A549 (cell line): ENCODE results near the gene FAM228B. TPM values are rescaled to one million over a fixed set of nuclear protein-coding genes. Genes with fewer than 3 reads are reported as not detected.
"Not testable (repeated sequence)": the region's sequence is repeated elsewhere in the genome, so short reads cannot be mapped to it uniquely, and the experiment has no call there.

Experiments
- ATAC-seq, 2 experiments: fragments of 200-7000 bp in 1 of 2; fragments of >200 bp in 1 of 2; cut with Nextera tagmentation in 1 of 2; cut with Tn5 transposase in 1 of 2; 3 replicates each; pipeline versions ENCODE4 v1.8.0 to v1.9.1; 2018 to 2020; ENCODE audit warnings: mild to moderate bottlenecking in 1 of 2, moderate library complexity in 1 of 2
- CTCF ChIA-PET: fragments of 300-600 bp; sonication (Branson Sonifier 250); formaldehyde crosslinking; extraction: SDS; loops from one replicate; lab custom pipeline; 2021; ENCODE audit warnings: antibody characterized with exemption, inconsistent platforms; lab: Yijun Ruan, JAX
- POLR2A ChIA-PET: fragments of 350-600 bp; formaldehyde crosslinking; extraction: SDS; loops from one replicate; lab custom pipeline; 2021; ENCODE audit warnings: antibody characterized with exemption, inconsistent platforms; lab: Yijun Ruan, JAX
- DNase-seq, 2 experiments: peaks; one replicate each; pipeline versions ENCODE4 v3.0.0 to v3.0.0-alpha.2; 2011 to 2016; ENCODE audit warnings: low read depth in 1 of 2, low spot score in 1 of 2
- FAIRE-seq: peaks from 2 replicates; lab custom pipeline; 2011; peaks lifted over from hg19 to GRCh38; lab: Jason Lieb, UNC
- H3K27ac ChIP-seq, 2 experiments: fragments of >200 bp; sonication (Bioruptor Twin); formaldehyde crosslinking; 3 replicates each; pipeline ENCODE4 v1.5.1; 2016 to 2017
- H3K4me1 ChIP-seq: fragments of >200 bp; sonication (Bioruptor Twin); formaldehyde crosslinking; 3 replicates; pipeline ENCODE4 v1.6.1; 2016
- H3K4me2 ChIP-seq: fragments of >200 bp; sonication (Bioruptor Twin); formaldehyde crosslinking; 3 replicates; pipeline ENCODE4 v1.6.1; 2016
- H3K4me3 ChIP-seq: fragments of >200 bp; sonication (Bioruptor Twin); formaldehyde crosslinking; 3 replicates; pipeline ENCODE4 v1.5.1; 2016
- H3K9me3 ChIP-seq: fragments of >200 bp; sonication (Bioruptor Twin); formaldehyde crosslinking; 3 replicates; pipeline ENCODE4 v1.6.1; 2016
- ATOH8 ChIP-seq: fragments of 250-450 bp; sonication (Bioruptor Pico); IDR thresholded peaks from 2 replicates; pipeline ENCODE4 v1.5.0; 2020; ENCODE audit warnings: low read depth, mild to moderate bottlenecking, moderate library complexity
- BHLHE40 ChIP-seq: IDR thresholded peaks from 2 replicates; pipeline ENCODE4 v1.6.1; 2012; ENCODE audit warnings: low read depth, low read length, inconsistent platforms
- CBX2 ChIP-seq: fragments of 200-600 bp; sonication (generic); IDR thresholded peaks from 2 replicates; pipeline ENCODE4 v1.6.1; 2016; ENCODE audit warnings: low read depth, mild to moderate bottlenecking, borderline replicate concordance
- CBX8 ChIP-seq: fragments of 200-600 bp; sonication (generic); IDR thresholded peaks from 2 replicates; pipeline ENCODE4 v1.6.1; 2016
- EHF ChIP-seq: fragments of 250-450 bp; sonication (Bioruptor Pico); IDR thresholded peaks from 2 replicates; pipeline ENCODE4 v1.5.0; 2020; ENCODE audit warnings: mild to moderate bottlenecking
- ESRRA ChIP-seq: fragments of 150-350 bp; IDR thresholded peaks from 2 replicates; pipeline ENCODE4 v1.6.1; 2014; ENCODE audit warnings: mild to moderate bottlenecking, low read length, borderline replicate concordance
- FOSB ChIP-seq: fragments of 250-450 bp; sonication (Bioruptor Pico); IDR thresholded peaks from 2 replicates; pipeline ENCODE4 v1.5.0; 2020; ENCODE audit warnings: mild to moderate bottlenecking, moderate library complexity
- FOSL2 ChIP-seq, 2 experiments: fragments of 450-650 bp in 1 of 2; fragments of >200 bp in 1 of 2; sonication (Bioruptor Twin) in 1 of 2; formaldehyde crosslinking; IDR thresholded peaks; 2 replicates each; pipeline versions ENCODE4 v1.5.0 to v1.6.1; 2016 to 2020; ENCODE audit warnings: mild to moderate bottlenecking in 1 of 2, moderate library complexity in 1 of 2
- HDAC2 ChIP-seq: fragments of 200-600 bp; sonication (generic); IDR thresholded peaks from 2 replicates; pipeline ENCODE4 v1.6.1; 2016
- HEYL ChIP-seq: fragments of 250-450 bp; sonication (Bioruptor Pico); IDR thresholded peaks from 2 replicates; pipeline ENCODE4 v1.8.0; 2021; ENCODE audit warnings: mild to moderate bottlenecking, moderate library complexity
- KDM1A ChIP-seq: fragments of 200-600 bp; sonication (generic); IDR thresholded peaks from 2 replicates; pipeline ENCODE4 v1.6.1; 2016; ENCODE audit warnings: low read depth, mild to moderate bottlenecking
- MAFK ChIP-seq: fragments of 450-650 bp; IDR thresholded peaks from 2 replicates; pipeline ENCODE4 v1.6.1; 2014; ENCODE audit not compliant: partially characterized antibody
- MAX ChIP-seq: IDR thresholded peaks from 2 replicates; pipeline ENCODE4 v1.6.1; 2012
- MAZ ChIP-seq: fragments of 150-350 bp; IDR thresholded peaks from 2 replicates; pipeline ENCODE4 v1.6.1; 2014; ENCODE audit warnings: antibody characterized with exemption, low read depth, low read length, borderline replicate concordance
- NPAS2 ChIP-seq: fragments of 250-450 bp; sonication (Bioruptor Pico); IDR thresholded peaks from 2 replicates; pipeline ENCODE4 v1.8.0; 2022; ENCODE audit warnings: mild to moderate bottlenecking, moderate library complexity, borderline replicate concordance
- POLR2A ChIP-seq: IDR thresholded peaks from 2 replicates; pipeline ENCODE4 v1.6.1; 2012; ENCODE audit warnings: mild to moderate bottlenecking, low read length
- POLR2AphosphoS2 ChIP-seq: conservative IDR thresholded peaks from 2 replicates; pipeline ENCODE4 v1.6.1; 2012; ENCODE audit warnings: low read length, improper control_type of control experiment, inconsistent platforms
- RAD21 ChIP-seq, 2 experiments: fragments of >200 bp in 1 of 2; sonication (Bioruptor Twin) in 1 of 2; formaldehyde crosslinking in 1 of 2; IDR thresholded peaks in 1 of 2; conservative IDR thresholded peaks in 1 of 2; 2 replicates in 1 of 2; 3 replicates in 1 of 2; pipeline ENCODE4 v1.6.1; 2012 to 2018; ENCODE audit warnings: inconsistent platforms in 1 of 2
- RARB ChIP-seq: fragments of 250-450 bp; sonication (Bioruptor Pico); IDR thresholded peaks from 2 replicates; pipeline ENCODE4 v1.8.0; 2021; ENCODE audit warnings: mild to moderate bottlenecking, moderate library complexity
- RCOR1 ChIP-seq: fragments of 150-350 bp; IDR thresholded peaks from 2 replicates; pipeline ENCODE4 v1.6.1; 2014; ENCODE audit warnings: antibody characterized with exemption, low read length, low read depth
- RFX5 ChIP-seq: fragments of 450-650 bp; IDR thresholded peaks from 2 replicates; pipeline ENCODE4 v1.7.1; 2014; ENCODE audit warnings: antibody characterized with exemption, mild to moderate bottlenecking, moderate library complexity
- SMC3 ChIP-seq: fragments of >200 bp; sonication (Bioruptor Twin); formaldehyde crosslinking; IDR thresholded peaks from 3 replicates; pipeline ENCODE4 v1.6.1; 2018; ENCODE audit warnings: inconsistent platforms
- SREBF2 ChIP-seq: fragments of 450-650 bp; IDR thresholded peaks from 2 replicates; pipeline ENCODE4 v1.6.1; 2014; ENCODE audit warnings: mild to moderate bottlenecking, moderate library complexity
- TFCP2L1 ChIP-seq: fragments of 250-450 bp; sonication (Bioruptor Pico); IDR thresholded peaks from 2 replicates; pipeline ENCODE4 v1.5.0; 2021; ENCODE audit warnings: mild to moderate bottlenecking
- ZFP36 ChIP-seq: fragments of 450-650 bp; IDR thresholded peaks from 2 replicates; pipeline ENCODE4 v1.6.1; 2014; ENCODE audit warnings: borderline replicate concordance; ENCODE audit not compliant: partially characterized antibody
- WGBS: methylation state at CpG from one replicate; pipeline ENCODE4 v1.1.6; 2017; ENCODE audit errors: missing lambda C conversion rate; 5-methylcytosine and 5-hydroxymethylcytosine counted together
- polyA plus RNA-seq, 4 experiments: library from polyadenylated mRNA; depleted of rRNA in 3 of 4; stranded (reverse); fragments of >200 nt; fragmentation: RNase III in 1 of 4; extraction: RNeasy Plus Mini Kit Qiagen cat#74134 plus additional on column Dnase treatment in 1 of 4; gene quantifications; 2 replicates in 3 of 4; 3 replicates in 1 of 4; pipeline ENCODE4 v1.2.3, GENCODE V29; 2011 to 2017
- TF ChIP-seq, protein P1 (sequence below): fragments of >200 bp; sonication (Bioruptor Twin); formaldehyde crosslinking; IDR thresholded peaks from 3 replicates; pipeline ENCODE4 v1.6.1; 2016

The FAM228B gene
- polyA plus RNA-seq, 2 of the 4 experiments (the other 2 are of a cell fraction): 3.8 to 7.6 TPM

DNA sequence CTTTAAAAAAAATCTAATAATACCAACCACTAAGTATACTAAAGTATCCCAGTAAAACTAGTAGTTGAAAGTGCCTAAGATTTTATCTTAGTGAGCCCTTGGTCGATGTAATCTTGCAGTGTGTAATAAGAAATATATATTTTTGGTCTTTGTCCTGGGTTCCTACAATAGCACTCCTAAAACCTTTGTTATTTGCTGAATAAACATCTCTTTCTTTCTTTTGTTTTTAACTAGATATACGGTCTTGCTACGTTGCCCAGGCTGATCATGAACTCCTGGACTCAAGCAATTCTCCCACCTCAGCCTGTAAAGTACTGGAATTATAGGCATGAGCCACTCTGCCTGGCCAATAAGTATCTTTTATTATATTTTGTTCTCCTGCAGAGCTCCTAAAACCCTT is 36.2 kb upstream of the FAM228B start:
- CTCF ChIA-PET: interaction anchor here (0.9 to 1.5 kb wide), 2 partner anchors 21 to 91 kb away, joined by 3 read pairs; no protein-coding TSS in a partner anchor
- no peak for TF ChIP-seq ESRRA
- TF ChIP-seq HDAC2: no peak
- no peak for TF ChIP-seq MAZ
- no peak for TF ChIP-seq RFX5
- no peak for TF ChIP-seq FOSB
- no peak for TF ChIP-seq EHF (CRISPR knock-in tag)
- TF ChIP-seq KDM1A: no peak
- no peak for TF ChIP-seq RCOR1
- TF ChIP-seq FOSL2 (IDR thresholded peaks at IDR 0.05): no peak
- TF ChIP-seq FOSL2 (CRISPR knock-in tag; IDR thresholded peaks at IDR 0.05): no peak
- no peak for TF ChIP-seq MAX
- no peak for TF ChIP-seq ZFP36
- no peak for TF ChIP-seq HEYL (CRISPR knock-in tag)
- no peak for TF ChIP-seq CBX8
- no peak for TF ChIP-seq BHLHE40
- TF ChIP-seq SREBF2: no peak
- TF ChIP-seq, all 56 proteins: peak for 0
- no peak for DNase-seq
- no peak for FAIRE-seq
- Histone ChIP-seq H3K27ac (no peak overlapping the region), H3K4me3 (no peak overlapping the region), H3K4me1 (peaks cover 18% of the 10 kb centered on the region), H3K4me2 (no peak overlapping the region), H3K9me3 (no peaks in the 10 kb centered on the region)
- WGBS: 38% methylated on average over 3 of the region's 3 CpGs
- no peak for ATAC-seq
- POLR2A ChIA-PET: no interaction called here

GRCh38 chr2:24088821-24089359 is 34.4 kb upstream of the FAM228B start:
- DNase-seq: no peak
- ChIA-PET POLR2A (no interaction called here), CTCF (no interaction called here)
- 83% methylated on average over 2 of the region's 2 CpGs for WGBS
- Histone ChIP-seq H3K9me3 (no peaks in the 10 kb centered on the region), H3K27ac (no peak overlapping the region), H3K4me1 (peaks cover 5% of the 10 kb centered on the region), H3K4me2 (no peak overlapping the region), H3K4me3 (no peak overlapping the region)
- TF ChIP-seq, protein P1, sequence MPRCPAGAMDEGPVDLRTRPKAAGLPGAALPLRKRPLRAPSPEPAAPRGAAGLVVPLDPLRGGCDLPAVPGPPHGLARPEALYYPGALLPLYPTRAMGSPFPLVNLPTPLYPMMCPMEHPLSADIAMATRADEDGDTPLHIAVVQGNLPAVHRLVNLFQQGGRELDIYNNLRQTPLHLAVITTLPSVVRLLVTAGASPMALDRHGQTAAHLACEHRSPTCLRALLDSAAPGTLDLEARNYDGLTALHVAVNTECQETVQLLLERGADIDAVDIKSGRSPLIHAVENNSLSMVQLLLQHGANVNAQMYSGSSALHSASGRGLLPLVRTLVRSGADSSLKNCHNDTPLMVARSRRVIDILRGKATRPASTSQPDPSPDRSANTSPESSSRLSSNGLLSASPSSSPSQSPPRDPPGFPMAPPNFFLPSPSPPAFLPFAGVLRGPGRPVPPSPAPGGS: no peak
- TF ChIP-seq RAD21 (conservative IDR thresholded peaks at IDR 0.05 in 1 of 2, IDR thresholded peaks at IDR 0.05 in 1 of 2) (no peak), TFCP2L1 (CRISPR knock-in tag) (no peak), CBX8 (no peak), RARB (CRISPR knock-in tag) (no peak), CBX2 (no peak), POLR2A (no peak), EHF (CRISPR knock-in tag) (no peak), ATOH8 (CRISPR knock-in tag) (no peak), POLR2AphosphoS2 (no peak), SMC3 (no peak), MAFK (no peak), NPAS2 (no peak)
- ATAC-seq: no peak
- no peak for FAIRE-seq

DNA sequence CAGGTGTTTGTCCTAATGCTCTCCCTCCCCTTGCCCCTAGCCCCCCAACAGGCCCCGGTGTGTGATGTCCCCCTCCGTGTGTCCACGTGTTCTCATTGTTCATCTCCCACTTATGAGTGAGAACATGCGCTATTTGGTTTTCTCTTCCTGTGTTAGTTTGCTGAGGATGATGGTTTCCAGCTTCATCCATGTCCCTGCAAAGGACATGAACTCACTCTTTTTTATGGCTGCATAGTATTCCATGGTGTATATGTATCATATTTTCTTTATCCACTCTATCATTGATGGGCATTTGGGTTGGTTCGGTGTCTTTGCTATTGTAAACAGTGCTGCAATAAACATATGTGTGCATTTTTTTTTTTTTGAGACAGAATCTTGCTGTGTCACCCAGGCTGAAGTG is 30.0 kb upstream of the FAM228B start:
- not testable (repeated sequence) for H3K4me2 ChIP-seq, H3K4me1 ChIP-seq, H3K4me3 ChIP-seq, DNase-seq, H3K27ac ChIP-seq, ATAC-seq, FAIRE-seq, H3K9me3 ChIP-seq
- POLR2A ChIA-PET: interaction anchor here (1.0 kb wide), 1 partner anchor 9 kb away, joined by 4 read pairs; the partner anchor contains the start of gene TP53I3
- 80% methylated on average over 5 of the region's 5 CpGs for WGBS
- CTCF ChIA-PET: interaction anchor here (5.6 kb wide), 1 partner anchor 9 kb away, joined by 47 read pairs; the partner anchor contains the start of gene TP53I3

DNA sequence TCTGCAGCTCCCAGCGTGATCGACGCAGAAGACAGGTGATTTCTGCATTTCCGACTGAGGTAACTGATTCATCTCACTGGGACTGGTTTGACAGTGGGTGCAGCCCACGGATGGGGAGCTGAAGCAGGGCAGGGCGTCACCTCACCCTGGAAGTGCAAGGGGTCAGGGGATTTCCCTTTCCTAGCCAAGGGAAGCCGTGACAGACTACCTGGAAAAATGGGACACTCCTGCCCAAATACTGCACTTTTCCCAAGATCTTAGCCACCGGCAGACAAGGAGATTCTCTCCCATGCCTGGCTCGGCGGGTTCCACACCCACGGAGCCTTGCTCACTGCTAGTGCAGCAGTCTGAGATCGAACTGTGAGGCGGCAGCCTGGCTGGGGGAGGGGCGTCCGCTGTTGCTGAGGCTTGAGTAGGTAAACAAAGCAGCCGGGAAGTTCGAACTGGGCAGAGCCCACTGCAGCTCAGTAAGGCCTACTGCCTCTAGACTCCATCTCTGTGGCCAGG is 28.0 kb upstream of the FAM228B start:
- H3K4me3 ChIP-seq, H3K4me2 ChIP-seq, POLR2A ChIA-PET, H3K4me1 ChIP-seq, DNase-seq, FAIRE-seq, H3K9me3 ChIP-seq, ATAC-seq, H3K27ac ChIP-seq: not testable (repeated sequence)
- 75% methylated on average over 17 of the region's 17 CpGs for WGBS
- CTCF ChIA-PET: interaction anchor here (5.6 kb wide), 1 partner anchor 11 kb away, joined by 47 read pairs; the partner anchor contains the start of gene TP53I3

DNA sequence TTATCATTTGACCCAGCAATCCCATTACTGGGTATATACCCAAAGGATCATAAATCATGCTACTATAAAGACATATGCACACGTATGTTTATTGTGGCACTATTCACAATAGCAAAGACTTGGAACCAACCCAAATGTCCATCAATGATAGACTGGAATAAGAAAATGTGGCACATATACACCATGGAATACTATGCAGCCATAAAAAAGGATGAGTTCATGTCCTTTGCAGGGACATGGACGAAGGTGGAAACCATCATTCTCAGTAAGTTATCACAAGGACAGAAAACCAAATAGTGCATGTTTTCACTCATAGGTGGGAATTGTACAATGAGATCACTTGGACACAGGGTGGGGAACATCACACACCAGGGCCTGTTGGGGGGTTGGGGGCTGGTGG is 22.5 kb upstream of the FAM228B start:
- WGBS: 55% methylated on average over 2 of the region's 2 CpGs
- H3K4me2 ChIP-seq, POLR2A ChIA-PET, H3K4me3 ChIP-seq, ATAC-seq, H3K27ac ChIP-seq, CTCF ChIA-PET, H3K9me3 ChIP-seq, H3K4me1 ChIP-seq, DNase-seq, FAIRE-seq: not testable (repeated sequence)
